Spleen (tissue), 7 donors: ENCODE measurements around the gene MAMDC2.

Experiments used
- POLR2A ChIP-seq, 3 donors: fragments of 450-650 bp; IDR thresholded peaks; one replicate each; pipeline ENCODE4 v1.5.1; 2017; ENCODE audit warnings: antibody characterized with exemption in 3 of 3, mild to moderate bottlenecking in 1 of 3
- POLR2AphosphoS5 ChIP-seq, 3 donors: sonication (generic); formaldehyde crosslinking; IDR thresholded peaks; one replicate each; pipeline ENCODE4 v1.5.1; 2017; ENCODE audit warnings: antibody characterized with exemption in 3 of 3
- TF ChIP-seq, protein P1 (sequence below), 11 experiments: fragments of 200-600 bp in 7 of 11; fragments of 450-650 bp in 4 of 11; sonication (generic) in 4 of 11; IDR thresholded peaks in 8 of 11; conservative IDR thresholded peaks in 3 of 11; 1 replicate in 7 of 11; 2 replicates in 4 of 11; pipeline versions ENCODE4 v1.4.0 to v1.8.0; 2016 to 2021; ENCODE audit warnings: antibody characterized with exemption in 11 of 11, inconsistent platforms in 4 of 11, mild to moderate bottlenecking in 1 of 11
- donor health status: DM: no; HTN: no; CAD: no; lungs with moderate emphysema.
- donor health status: DM: no; HTN: no; CAD: no.
- donor health status: DM: no; HTN: no; CAD: no.

DNA sequence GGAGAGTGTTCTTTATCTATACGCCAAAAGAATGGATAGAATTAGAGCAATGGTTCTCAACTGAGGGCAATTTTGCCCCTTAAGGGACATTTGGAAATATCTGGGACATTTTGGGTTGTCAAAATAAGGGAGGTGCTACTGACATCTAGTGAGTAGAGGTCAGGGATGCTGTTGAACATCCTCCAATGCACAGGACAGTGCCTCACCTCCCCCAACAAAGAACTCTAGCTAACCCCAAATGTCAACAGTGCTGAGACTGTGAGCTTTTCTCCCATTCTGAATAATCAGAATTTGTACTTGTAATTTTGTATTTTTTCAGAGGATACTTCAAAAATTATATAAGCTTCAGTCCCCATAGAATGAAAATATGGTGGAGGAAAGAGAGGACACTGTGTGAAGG, 206.6 kb downstream of the MAMDC2 start:
- TF ChIP-seq, protein P1, sequence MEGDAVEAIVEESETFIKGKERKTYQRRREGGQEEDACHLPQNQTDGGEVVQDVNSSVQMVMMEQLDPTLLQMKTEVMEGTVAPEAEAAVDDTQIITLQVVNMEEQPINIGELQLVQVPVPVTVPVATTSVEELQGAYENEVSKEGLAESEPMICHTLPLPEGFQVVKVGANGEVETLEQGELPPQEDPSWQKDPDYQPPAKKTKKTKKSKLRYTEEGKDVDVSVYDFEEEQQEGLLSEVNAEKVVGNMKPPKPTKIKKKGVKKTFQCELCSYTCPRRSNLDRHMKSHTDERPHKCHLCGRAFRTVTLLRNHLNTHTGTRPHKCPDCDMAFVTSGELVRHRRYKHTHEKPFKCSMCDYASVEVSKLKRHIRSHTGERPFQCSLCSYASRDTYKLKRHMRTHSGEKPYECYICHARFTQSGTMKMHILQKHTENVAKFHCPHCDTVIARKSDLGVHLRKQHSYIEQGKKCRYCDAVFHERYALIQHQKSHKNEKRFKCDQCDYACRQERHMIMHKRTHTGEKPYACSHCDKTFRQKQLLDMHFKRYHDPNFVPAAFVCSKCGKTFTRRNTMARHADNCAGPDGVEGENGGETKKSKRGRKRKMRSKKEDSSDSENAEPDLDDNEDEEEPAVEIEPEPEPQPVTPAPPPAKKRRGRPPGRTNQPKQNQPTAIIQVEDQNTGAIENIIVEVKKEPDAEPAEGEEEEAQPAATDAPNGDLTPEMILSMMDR (IDR thresholded peaks at IDR 0.05 in 8 of 11, conservative IDR thresholded peaks at IDR 0.05 in 3 of 11) = no peak
- TF ChIP-seq POLR2AphosphoS5 (IDR thresholded peaks at IDR 0.05) = no peak
- TF ChIP-seq POLR2A (IDR thresholded peaks at IDR 0.05) = no peak
